DOHH2 (cell line): ENCODE results near the gene SAMD8.
"Not testable (repeated sequence)": the region's sequence is repeated elsewhere in the genome, so short reads cannot be mapped to it uniquely, and the experiment has no call there.

Experiments used
- EZH2phosphoT487 ChIP-seq: fragments of 200-600 bp; sonication (generic); IDR thresholded peaks from 2 replicates; pipeline ENCODE4 v1.6.1; 2017; ENCODE audit warnings: borderline replicate concordance, mild to moderate bottlenecking, antibody characterized with exemption, low read length, moderate library complexity, mixed read lengths
- TF ChIP-seq, protein P1 (sequence below): fragments of 200-600 bp; sonication (generic); IDR thresholded peaks from one replicate; pipeline ENCODE4 v1.5.1; 2014; ENCODE audit warnings: antibody characterized with exemption, mild to moderate bottlenecking, low read depth, low read length; ENCODE audit not compliant: poor library complexity, severe bottlenecking

DNA sequence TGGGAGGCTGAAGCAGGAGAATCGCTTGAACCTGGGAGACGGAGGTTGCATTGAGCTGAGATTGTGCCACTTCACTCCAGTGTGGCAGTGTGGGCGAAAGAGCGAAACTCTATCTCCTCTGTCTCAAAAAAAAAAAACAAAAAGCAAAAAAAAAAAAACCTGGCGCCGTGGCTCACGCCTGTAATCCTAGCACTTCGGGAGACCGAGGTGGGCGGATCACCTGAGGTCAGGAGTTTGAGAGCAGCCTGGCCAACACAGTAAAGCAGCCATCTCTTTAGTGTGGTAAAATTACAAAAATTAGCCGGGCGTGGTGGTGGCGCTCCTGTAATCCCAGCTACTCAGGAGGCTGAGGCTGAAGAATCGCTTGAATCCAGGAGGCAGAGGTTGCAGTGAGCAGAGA, 95.2 kb downstream of the SAMD8 start:
- not testable (repeated sequence) for TF ChIP-seq EZH2phosphoT487
- TF ChIP-seq, protein P1, sequence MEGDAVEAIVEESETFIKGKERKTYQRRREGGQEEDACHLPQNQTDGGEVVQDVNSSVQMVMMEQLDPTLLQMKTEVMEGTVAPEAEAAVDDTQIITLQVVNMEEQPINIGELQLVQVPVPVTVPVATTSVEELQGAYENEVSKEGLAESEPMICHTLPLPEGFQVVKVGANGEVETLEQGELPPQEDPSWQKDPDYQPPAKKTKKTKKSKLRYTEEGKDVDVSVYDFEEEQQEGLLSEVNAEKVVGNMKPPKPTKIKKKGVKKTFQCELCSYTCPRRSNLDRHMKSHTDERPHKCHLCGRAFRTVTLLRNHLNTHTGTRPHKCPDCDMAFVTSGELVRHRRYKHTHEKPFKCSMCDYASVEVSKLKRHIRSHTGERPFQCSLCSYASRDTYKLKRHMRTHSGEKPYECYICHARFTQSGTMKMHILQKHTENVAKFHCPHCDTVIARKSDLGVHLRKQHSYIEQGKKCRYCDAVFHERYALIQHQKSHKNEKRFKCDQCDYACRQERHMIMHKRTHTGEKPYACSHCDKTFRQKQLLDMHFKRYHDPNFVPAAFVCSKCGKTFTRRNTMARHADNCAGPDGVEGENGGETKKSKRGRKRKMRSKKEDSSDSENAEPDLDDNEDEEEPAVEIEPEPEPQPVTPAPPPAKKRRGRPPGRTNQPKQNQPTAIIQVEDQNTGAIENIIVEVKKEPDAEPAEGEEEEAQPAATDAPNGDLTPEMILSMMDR, result not testable (repeated sequence)
